OCI-LY1 (cell line): ENCODE data around the gene UMAD1.

Experiments
- H2AFZ ChIP-seq: fragments of 200-600 bp; sonication (generic), shearing (Covaris generic); 2 replicates; pipeline ENCODE4 v1.6.0; 2014; ENCODE audit warnings: antibody characterized with exemption, mild to moderate bottlenecking, low read length
- H3F3A ChIP-seq: fragments of 200-600 bp; sonication (generic), shearing (Covaris generic); 2 replicates; pipeline ENCODE4 v1.6.0; 2014; ENCODE audit warnings: mild to moderate bottlenecking, antibody characterized with exemption, low read length, moderate library complexity; ENCODE audit not compliant: insufficient read depth
- H3K27ac ChIP-seq: fragments of 200-600 bp; sonication (generic); 2 replicates; pipeline ENCODE4 v1.5.1; 2014; ENCODE audit warnings: low read length, mixed run types, mild to moderate bottlenecking, low read depth; ENCODE audit not compliant: poor library complexity, severe bottlenecking
- H3K27me3 ChIP-seq: fragments of 200-600 bp; sonication (generic); 2 replicates; pipeline ENCODE4 v1.6.0; 2014; ENCODE audit warnings: antibody characterized with exemption, mild to moderate bottlenecking, low read length, moderate library complexity; ENCODE audit not compliant: insufficient read depth
- H3K36me3 ChIP-seq: fragments of 200-600 bp; sonication (generic); 2 replicates; pipeline ENCODE4 v1.6.1; 2014; ENCODE audit warnings: mild to moderate bottlenecking, antibody characterized with exemption, low read length, moderate library complexity, mixed read lengths; ENCODE audit not compliant: insufficient read depth
- H3K4me1 ChIP-seq: fragments of 200-600 bp; sonication (generic); 2 replicates; pipeline ENCODE4 v1.5.1; 2014; ENCODE audit warnings: mild to moderate bottlenecking, low read length, moderate library complexity; ENCODE audit not compliant: insufficient read depth, severe bottlenecking
- H3K4me2 ChIP-seq: fragments of 200-600 bp; sonication (generic), shearing (Covaris generic); 2 replicates; pipeline ENCODE4 v1.6.1; 2014; ENCODE audit warnings: low read length
- H3K4me3 ChIP-seq: fragments of 200-600 bp; sonication (generic); 2 replicates; pipeline ENCODE4 v1.5.1; 2014; ENCODE audit warnings: low read length, low read depth, mild to moderate bottlenecking, mixed read lengths; ENCODE audit not compliant: poor library complexity, severe bottlenecking
- H3K79me2 ChIP-seq: fragments of 200-600 bp; shearing (Covaris generic); 2 replicates; pipeline ENCODE4 v1.6.1; 2016; ENCODE audit warnings: mixed run types, low read length, mixed read lengths; ENCODE audit not compliant: insufficient read depth
- H3K9ac ChIP-seq: fragments of 200-600 bp; sonication (generic), shearing (Covaris generic); 2 replicates; pipeline ENCODE4 v1.6.1; 2014; ENCODE audit warnings: mild to moderate bottlenecking, low read length, mixed read lengths
- H3K9me2 ChIP-seq: fragments of 200-600 bp; sonication (generic), shearing (Covaris generic); 2 replicates; pipeline ENCODE4 v1.6.1; 2014; ENCODE audit warnings: low read depth, mild to moderate bottlenecking, low read length, mixed read lengths
- H3K9me3 ChIP-seq: fragments of 200-600 bp; shearing (Covaris generic); 2 replicates; pipeline ENCODE4 v1.6.1; 2014; ENCODE audit warnings: low read length, mixed read lengths
- H4K20me1 ChIP-seq: fragments of 200-600 bp; sonication (generic), shearing (Covaris generic); 2 replicates; pipeline ENCODE4 v1.6.0; 2016; ENCODE audit warnings: mild to moderate bottlenecking, low read length; ENCODE audit not compliant: insufficient read depth
- EZH2 ChIP-seq: fragments of 200-600 bp; sonication (generic), shearing (Covaris generic); IDR thresholded peaks from 2 replicates; pipeline ENCODE4 v1.8.0; 2017; ENCODE audit warnings: borderline replicate concordance, mixed run types, mild to moderate bottlenecking, antibody characterized with exemption, low read length, moderate library complexity, mixed read lengths
- TF ChIP-seq, protein P1 (sequence below): fragments of 200-600 bp; sonication (generic), shearing (Covaris generic); IDR thresholded peaks from 2 replicates; pipeline ENCODE4 v1.5.1; 2017; ENCODE audit warnings: mild to moderate bottlenecking, antibody characterized with exemption, low read length, moderate library complexity, mixed read lengths

The UMAD1 gene

DNA sequence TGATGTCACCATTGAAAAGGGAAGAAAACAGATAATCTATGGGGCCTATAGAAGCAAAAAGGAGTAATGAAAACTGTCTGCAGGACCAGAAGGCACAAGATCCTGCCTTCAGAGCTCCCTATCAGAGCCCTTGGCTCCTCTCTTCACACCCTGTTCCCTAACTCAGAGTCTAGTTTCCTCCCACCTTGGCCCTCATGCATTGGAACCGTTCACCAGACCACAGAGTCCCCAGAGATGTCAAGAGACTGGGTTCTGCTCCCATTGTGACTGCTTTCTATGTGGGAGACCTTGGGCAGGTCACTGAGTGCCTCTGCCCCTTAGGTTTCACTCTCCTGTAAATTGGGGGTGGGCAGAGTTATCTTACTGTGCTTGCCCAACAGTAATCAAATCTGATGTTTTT, 158.0 kb downstream of the UMAD1 start:
- no peak overlapping the region for H3K9ac ChIP-seq
- H3K9me2 ChIP-seq, result no peaks in the 10 kb centered on the region
- peaks cover 8% of the 10 kb centered on the region; the same call in 1 of the 2 replicates for H3K36me3 ChIP-seq
- no peak overlapping the region for H3K4me2 ChIP-seq
- 0 out of 2 replicates have a peak, but pooled peaks cover 4% of the 10 kb centered on the region for H3K9me3 ChIP-seq
- H3K27me3 ChIP-seq, result no peaks in the 10 kb centered on the region
- peak overlapping the region; percentile 29 for H3K27ac ChIP-seq
- no peaks in the 10 kb centered on the region for H4K20me1 ChIP-seq
- no peak overlapping the region for H3K4me3 ChIP-seq
- no peaks in the 10 kb centered on the region for H3F3A ChIP-seq
- H2AFZ ChIP-seq, result no peak overlapping the region
- peaks cover 7% of the 10 kb centered on the region for H3K4me1 ChIP-seq
- no peaks in the 10 kb centered on the region for H3K79me2 ChIP-seq
- TF ChIP-seq, protein P1, sequence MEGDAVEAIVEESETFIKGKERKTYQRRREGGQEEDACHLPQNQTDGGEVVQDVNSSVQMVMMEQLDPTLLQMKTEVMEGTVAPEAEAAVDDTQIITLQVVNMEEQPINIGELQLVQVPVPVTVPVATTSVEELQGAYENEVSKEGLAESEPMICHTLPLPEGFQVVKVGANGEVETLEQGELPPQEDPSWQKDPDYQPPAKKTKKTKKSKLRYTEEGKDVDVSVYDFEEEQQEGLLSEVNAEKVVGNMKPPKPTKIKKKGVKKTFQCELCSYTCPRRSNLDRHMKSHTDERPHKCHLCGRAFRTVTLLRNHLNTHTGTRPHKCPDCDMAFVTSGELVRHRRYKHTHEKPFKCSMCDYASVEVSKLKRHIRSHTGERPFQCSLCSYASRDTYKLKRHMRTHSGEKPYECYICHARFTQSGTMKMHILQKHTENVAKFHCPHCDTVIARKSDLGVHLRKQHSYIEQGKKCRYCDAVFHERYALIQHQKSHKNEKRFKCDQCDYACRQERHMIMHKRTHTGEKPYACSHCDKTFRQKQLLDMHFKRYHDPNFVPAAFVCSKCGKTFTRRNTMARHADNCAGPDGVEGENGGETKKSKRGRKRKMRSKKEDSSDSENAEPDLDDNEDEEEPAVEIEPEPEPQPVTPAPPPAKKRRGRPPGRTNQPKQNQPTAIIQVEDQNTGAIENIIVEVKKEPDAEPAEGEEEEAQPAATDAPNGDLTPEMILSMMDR, result no peak
- TF ChIP-seq EZH2, result no peak

DNA sequence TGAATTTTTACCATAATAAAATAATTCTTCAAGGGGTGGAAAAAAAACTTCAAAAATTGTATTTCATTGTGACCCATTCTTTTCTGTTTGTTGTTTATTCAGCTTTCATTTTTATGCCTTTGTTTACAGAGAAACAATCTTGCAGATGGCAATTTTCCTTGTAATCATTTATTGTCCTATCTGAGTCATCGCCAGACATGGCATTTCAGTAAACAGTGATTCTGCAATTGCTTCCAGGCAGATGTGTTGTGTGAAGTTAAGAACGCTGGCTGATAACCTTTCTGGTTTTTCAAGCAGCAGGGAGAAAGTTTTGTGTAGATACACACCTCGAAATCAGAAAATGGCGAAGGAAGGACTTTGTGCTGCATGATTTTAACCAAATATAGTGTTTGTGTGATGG, 158.6 kb downstream of the UMAD1 start:
- Histone ChIP-seq H3K9me3 (0 out of 2 replicates have a peak, but pooled peaks cover 4% of the 10 kb centered on the region), H3K9me2 (no peaks in the 10 kb centered on the region), H3K4me3 (no peak overlapping the region), H2AFZ (no peak overlapping the region), H4K20me1 (no peaks in the 10 kb centered on the region), H3K27me3 (no peaks in the 10 kb centered on the region), H3K4me2 (no peak overlapping the region), H3K27ac (no peak overlapping the region), H3K4me1 (peaks cover 7% of the 10 kb centered on the region), H3K9ac (no peak overlapping the region), H3K36me3 (peaks cover 8% of the 10 kb centered on the region; the same call in 1 of the 2 replicates), H3K79me2 (no peaks in the 10 kb centered on the region), H3F3A (no peaks in the 10 kb centered on the region)
- TF ChIP-seq, protein P1, result no peak
- TF ChIP-seq EZH2, result no peak

DNA sequence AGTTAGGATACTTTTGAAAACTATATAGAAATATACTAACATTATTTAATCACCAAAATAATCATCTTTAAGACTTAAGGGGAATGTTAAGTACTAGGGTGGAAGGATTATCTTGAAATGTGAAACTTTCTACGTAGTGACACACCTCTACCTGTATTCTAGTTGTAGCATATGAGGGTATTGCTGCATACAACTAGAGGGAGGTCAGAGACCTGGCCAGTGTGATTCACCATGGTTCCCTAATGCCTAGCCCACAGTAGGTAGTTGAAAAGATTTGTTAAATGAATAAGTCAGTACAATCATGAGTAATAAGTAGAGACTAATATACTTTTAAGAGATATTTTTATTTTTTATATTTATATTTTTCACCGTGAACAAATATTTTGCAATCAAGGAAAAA, 162.0 kb downstream of the UMAD1 start:
- no peak for TF ChIP-seq EZH2
- TF ChIP-seq, protein P1, result no peak

More for the DNA sequence above, 162.0 kb downstream of the UMAD1 start:
- no peaks in the 10 kb centered on the region for H3K27me3 ChIP-seq
- H3K4me3 ChIP-seq, result no peak overlapping the region
- no peaks in the 10 kb centered on the region for H3K36me3 ChIP-seq
- no peak overlapping the region for H3K27ac ChIP-seq
- no peaks in the 10 kb centered on the region for H3K79me2 ChIP-seq
- no peaks in the 10 kb centered on the region for H3K9me2 ChIP-seq
- no peak overlapping the region for H3K9ac ChIP-seq
- no peak overlapping the region for H3K4me2 ChIP-seq
- no peaks in the 10 kb centered on the region for H4K20me1 ChIP-seq
- H2AFZ ChIP-seq, result no peak overlapping the region
- H3K4me1 ChIP-seq, result peaks cover 30% of the 10 kb centered on the region
- no peaks in the 10 kb centered on the region for H3K9me3 ChIP-seq
- no peaks in the 10 kb centered on the region for H3F3A ChIP-seq
